NCI-H345 treated with DMSO at 0.1 percent for 48 hours (cell line): ENCODE data around the gene PCMTD2.

Experiments used
- DNase-seq: peaks from one replicate; lab custom pipeline; 2025; ENCODE audit not compliant: unreplicated experiment; lab: John Stamatoyannopoulos, UW

PCMTD2 gene

GRCh38 chr20:64254571-64255360, 782 bp upstream of the PCMTD2 start:
- peak; percentile 30 for DNase-seq

DNA sequence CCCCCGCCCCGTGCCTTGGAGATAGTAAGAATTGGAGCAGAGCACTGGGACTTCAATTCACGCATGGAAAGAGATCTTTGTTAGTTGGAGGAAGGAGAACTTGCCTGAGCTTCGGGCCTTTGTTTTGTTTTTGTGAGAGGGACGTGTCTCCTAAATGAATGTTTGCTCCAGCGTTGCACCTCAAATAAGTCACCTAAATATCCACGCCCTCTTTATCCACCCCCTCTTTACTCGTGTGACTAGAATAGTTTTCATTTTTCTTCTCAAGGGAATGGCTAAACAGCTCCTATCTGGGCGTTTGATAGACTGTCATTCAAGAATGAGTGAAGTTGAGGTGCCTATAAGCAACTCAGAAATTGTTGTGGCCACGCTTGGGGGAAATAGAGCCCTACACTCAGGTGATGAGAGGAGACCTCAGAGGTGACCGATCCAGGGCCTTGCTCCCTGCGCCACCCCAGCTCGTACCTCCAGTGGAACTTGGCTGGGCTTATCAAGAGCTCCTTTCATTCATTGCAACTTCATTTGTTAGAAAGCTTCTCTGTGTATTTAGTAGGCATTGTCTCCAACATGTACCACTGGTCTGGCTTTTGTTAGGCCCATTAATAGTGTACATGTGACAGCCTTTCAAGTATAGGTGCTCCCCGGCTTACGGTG, 861 bp downstream of the PCMTD2 start:
- DNase-seq, result no peak

GRCh38 chr20:64257107-64257757, 1.7 kb downstream of the PCMTD2 start:
- no peak for DNase-seq

DNA sequence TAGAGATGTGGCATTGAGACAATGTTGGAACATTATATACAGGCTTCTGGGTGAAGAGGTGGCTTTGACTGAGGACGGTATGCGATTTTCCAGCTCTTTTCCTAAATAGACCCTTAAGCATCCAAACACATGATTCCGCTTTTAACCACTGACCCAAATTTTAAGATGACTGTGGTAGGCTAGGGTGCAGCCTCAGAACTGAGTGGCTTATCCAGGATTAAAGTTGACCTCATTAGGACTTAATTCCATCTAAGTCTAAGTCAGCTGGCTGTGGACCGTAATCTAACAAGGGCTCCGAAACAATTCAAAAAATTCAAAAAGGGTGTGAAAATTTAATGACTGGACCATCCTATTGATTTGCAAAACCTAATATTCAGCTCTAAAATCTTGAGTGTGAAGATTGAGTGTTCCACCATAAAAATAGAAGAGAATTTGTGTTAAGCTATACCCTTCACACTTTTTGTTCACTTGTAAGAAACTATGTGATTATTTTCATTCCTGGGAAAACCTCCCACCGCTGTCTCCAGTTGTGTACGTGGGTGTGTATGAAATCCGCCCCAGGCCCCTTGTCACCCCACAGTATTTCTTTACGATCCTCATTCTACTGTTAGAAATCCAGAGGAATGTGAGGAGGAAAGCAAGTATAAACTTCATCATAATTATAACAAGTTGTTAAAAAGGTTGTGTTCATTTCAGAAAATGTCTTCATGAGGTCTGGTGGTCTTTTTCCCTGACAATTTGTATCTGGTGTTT, 2.7 kb downstream of the PCMTD2 start:
- no peak for DNase-seq

DNA sequence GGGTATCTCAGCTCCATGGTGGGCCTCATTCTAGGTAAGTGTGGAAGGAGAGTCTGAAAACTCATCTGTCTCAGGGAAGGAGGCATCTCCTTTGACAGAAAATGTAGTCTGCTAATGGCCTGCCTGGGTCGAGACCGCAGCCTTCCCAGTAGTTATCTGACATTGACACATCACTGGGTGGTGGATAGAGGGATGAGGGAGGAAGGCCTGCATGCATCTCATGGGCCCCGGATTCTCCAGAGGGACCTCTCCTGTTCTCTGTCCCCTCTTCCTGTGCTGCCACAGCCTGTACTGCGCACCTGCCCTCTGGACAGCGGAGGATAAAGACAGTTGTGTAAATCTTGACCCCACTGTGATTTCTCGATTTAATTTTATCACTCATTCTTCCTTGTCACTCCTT, 4.7 kb downstream of the PCMTD2 start:
- no peak for DNase-seq

GRCh38 chr20:64261138-64261537, 5.6 kb downstream of the PCMTD2 start:
- DNase-seq, result no peak

DNA sequence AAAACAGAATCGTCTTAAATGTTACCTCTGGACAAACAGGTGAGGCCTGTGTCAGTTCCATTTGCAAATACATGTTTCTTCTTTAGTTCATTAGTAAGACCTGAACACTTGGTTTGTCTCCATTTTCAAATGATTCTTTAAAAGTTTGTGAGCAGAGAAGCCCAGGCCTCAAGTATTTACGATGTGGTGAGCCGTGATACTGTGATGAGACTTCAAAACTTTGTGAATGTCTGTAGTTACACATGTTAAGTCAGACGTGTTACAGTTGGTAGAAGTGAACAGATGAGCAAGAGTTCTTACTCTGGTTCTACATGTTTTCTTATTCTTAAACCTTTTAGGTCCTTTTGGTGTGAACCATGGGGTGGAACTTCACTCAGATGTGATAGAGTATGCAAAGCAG, 8.5 kb downstream of the PCMTD2 start:
- DNase-seq, result no peak

- no peak for DNase-seq
Measured at GRCh38 chr20:64265201-64265600, 9.7 kb downstream of the PCMTD2 start.

DNA sequence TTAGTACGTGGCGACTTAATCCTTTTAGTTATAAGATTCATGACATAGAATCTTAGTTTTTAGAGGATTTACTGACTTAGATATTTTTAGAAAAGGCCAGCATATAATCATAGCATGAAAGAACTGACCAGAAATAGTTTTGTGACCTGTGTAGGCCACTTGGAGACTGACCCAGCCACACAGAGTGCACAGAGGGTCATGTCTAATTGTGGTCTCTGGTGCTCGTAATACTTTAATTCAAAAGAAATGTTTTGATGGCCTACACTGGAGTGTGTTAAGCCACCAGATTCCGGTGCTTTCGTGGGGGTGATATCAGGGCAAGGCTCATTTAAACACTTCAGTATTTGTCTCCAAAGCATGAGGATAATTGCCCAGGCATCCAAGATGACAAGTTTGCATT, 11.4 kb downstream of the PCMTD2 start:
- DNase-seq, result no peak

DNA sequence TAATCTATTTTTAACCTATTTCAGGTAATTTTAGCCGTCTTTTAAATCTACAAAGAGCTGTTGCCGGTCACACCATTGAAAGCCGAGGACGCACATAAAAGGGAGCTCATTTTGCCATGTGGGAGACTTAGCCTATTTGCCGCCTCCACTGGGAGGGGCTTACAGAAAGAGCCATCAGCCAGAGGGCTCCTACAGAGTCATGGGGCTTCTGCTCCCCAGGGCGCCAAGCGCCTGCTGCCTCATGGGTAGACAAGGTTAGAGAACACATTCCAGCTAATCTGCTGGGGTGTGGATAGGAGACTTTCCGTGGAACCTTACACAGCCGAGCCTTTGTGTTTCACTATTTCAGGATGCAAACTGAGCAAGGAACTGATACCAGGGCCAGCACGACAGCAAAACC, 12.6 kb downstream of the PCMTD2 start:
- DNase-seq, result no peak

DNA sequence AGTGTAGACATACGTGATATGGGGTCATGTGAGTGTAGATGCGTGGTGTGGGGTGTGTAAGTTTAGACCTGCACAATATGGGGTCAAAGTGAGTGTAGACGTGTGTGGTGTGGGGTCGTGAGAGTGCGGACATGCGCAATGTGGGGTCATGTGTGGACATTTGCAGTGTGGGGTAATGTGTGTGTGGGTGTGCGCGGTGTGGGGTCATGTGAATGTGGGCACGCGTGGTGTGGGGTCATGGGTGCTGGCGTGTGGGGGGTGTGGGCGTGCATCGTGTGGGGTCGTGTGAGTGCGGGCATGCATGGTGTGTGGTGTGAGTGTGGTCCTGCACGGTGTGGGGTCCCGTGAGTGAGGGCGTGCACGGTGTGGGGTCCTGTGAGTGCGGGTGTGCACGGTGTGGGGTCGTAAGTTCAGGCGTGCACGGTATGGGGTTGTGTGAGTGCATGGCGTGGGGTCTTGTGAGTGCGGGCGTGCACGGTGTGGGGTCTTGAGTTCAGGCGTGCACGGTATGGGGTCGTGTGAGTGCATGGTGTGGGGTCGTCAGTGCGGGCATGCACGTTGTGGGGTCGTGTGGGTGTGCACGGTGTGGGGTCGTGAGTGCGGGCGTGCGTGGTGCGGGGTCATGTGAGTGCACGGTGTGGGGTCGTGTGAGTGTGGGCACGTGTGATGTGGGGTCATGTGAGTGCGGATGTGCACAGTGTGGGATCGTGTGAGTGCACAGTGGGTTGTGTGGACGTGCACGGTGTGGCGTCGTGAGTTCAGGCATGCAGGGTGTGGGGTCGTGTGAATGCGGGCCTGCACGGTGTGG, 14.3 kb downstream of the PCMTD2 start:
- DNase-seq, result no peak

GRCh38 chr20:64271636-64272035, 16.1 kb downstream of the PCMTD2 start:
- no peak for DNase-seq

DNA sequence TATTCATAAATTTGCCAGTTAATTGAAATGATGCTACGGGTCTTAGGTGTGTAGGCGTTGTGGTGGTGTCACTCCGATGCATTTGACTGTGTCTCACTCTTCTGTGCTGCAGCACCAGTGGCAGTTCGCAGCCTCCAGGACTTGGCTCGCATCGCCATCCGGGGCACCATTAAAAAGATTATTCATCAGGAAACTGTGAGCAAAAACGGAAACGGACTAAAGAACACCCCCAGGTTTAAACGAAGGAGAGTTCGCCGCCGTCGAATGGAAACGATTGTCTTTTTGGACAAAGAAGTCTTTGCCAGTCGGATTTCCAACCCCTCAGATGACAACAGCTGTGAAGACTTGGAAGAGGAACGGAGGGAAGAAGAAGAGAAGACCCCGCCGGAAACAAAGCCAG, 17.6 kb downstream of the PCMTD2 start:
- no peak for DNase-seq

- no peak for DNase-seq
Measured at GRCh38 chr20:64276817-64277216, 21.3 kb downstream of the PCMTD2 start.

GRCh38 chr20:64277571-64278316, 22.2 kb downstream of the PCMTD2 start:
- DNase-seq, result no peak

GRCh38 chr20:64278317-64278681, 22.8 kb downstream of the PCMTD2 start:
- no peak for DNase-seq

DNA sequence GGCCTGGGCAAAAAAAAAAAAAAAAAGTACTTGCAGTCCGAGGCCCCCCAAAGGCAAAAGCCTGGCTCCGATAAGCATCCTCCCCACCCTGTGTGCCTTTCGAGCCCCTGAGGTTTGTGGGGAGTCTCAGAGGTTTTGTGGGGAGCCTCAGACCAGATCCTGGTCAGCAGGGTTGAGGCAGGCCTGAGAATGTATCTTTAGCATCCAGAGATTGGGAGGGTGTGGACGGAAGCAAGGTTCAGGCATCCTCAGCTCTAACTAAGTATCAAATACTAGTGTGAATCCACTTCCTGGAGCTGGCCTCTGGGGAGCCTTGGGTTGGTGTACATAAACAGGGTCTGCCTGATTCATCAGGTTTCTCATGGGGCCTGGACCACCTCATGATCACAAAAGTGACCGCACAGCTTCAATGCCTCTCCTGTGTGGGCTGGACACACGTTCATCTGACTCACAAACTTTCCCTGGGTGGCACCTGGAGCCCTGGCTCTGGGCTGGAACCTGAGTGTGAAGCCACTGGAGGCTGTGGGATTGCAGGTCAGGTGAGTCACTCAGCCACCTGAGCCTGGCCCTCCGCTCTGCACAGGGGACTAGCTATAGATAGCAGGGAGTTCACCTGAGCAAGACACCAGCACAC, 24.4 kb downstream of the PCMTD2 start:
- DNase-seq, result no peak

DNA sequence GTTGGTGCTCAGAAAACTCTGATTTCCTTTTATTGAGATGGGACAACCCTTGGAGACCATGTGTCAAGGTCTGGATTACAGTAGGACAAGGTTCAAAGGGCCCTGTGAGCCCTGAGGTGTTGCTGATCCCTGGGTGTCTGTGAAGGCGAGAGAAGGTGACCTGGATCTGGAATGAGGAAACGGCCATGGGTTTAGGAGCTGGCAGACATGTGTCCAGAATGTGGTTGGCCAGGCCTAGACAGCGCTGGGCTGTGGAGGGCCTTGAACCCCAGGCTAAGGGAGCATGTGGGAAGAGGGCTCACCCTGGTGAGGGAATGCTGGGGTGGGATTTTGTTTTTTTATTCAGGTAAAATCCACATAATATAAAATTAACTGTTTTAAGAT, 24.9 kb downstream of the PCMTD2 start:
- no peak for DNase-seq

DNA sequence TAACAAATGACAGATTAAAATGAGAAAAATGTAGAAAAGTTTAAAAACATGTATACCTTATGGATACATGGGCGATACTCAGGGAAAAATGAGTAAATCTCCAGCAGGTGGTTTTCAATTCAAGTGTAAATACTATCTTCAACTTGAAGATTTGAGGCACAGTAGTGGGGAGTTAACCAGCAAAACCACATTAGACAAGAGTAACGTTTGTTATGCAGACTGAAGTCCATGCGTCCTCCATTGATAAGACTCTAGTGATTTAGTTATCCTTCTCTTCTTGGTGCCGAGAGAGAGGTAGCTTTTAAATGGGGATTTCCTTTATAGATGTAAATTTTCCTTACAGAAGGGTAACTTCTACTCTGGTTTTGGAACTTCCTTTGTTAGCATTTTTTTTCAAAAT, 28.1 kb downstream of the PCMTD2 start:
- no peak for DNase-seq
